Measurements from ENCODE around the gene CTPS1. TPM values are rescaled to one million over a fixed set of nuclear protein-coding genes. Genes with fewer than 3 reads are reported as not detected.

The CTPS1 gene
- total RNA-seq, 1 experiment from 2014 or later: 73.4 TPM

GRCh38 chr1:40951943-40952743 is 27.4 kb upstream of the CTPS1 start:
- H3K4me1 Mint-ChIP-seq: peaks cover 15% of the 10 kb centered on the region
- peaks cover 5% of the 10 kb centered on the region for H3K27me3 Mint-ChIP-seq (ENCODE audit: low read depth)
- CTCF ChIA-PET: interaction anchor here (0.5 to 11.3 kb wide), 41 partner anchors 9 to 444 kb away, joined by 3 to 515 read pairs (median 4); partner anchors contain the start of genes CITED4, CTPS1, EXO5 and NFYC
- no peak overlapping the region for H3K27ac Mint-ChIP-seq
- H3K36me3 Mint-ChIP-seq: no peaks in the 10 kb centered on the region
- TF ChIP-seq ETV6 (CRISPR knock-in tag; IDR thresholded peaks at IDR 0.05) (peak; percentile 73; the same call in 1 of the 2 replicates), CREM (CRISPR knock-in tag; IDR thresholded peaks at IDR 0.05) (0 out of 2 replicates have a peak, but pooled peaks have one; percentile 19), ZNF423 (CRISPR knock-in tag; IDR thresholded peaks at IDR 0.05) (peak; percentile 40; the same call in 1 of the 2 replicates), CTCF (IDR thresholded peaks at IDR 0.05) (peak; percentile 92), MAX (CRISPR knock-in tag; IDR thresholded peaks at IDR 0.05) (peak; percentile 63), ZNF121 (CRISPR knock-in tag; IDR thresholded peaks at IDR 0.05) (no peak)
- H3K4me3 Mint-ChIP-seq: no peak overlapping the region
- POLR2A ChIA-PET: interaction anchor here (1.1 to 5.8 kb wide), 2 partner anchors 90 to 261 kb away, joined by 3 to 46 read pairs; partner anchors contain the start of genes CITED4 and NFYC
- H3K9me3 Mint-ChIP-seq: no peaks in the 10 kb centered on the region
- ATAC-seq (peak; percentile 83), DNase-seq (ENCODE audit: low spot score) (peak; percentile 91)

- Mint-ChIP-seq H3K4me1 (peaks cover 15% of the 10 kb centered on the region), H3K36me3 (no peaks in the 10 kb centered on the region), H3K9me3 (no peaks in the 10 kb centered on the region), H3K27ac (no peak overlapping the region), H3K27me3 (ENCODE audit: low read depth) (peaks cover 5% of the 10 kb centered on the region), H3K4me3 (no peak overlapping the region)
- no peak for TF ChIP-seq JUN (CRISPR knock-in tag; IDR thresholded peaks at IDR 0.05)
- TF ChIP-seq ZNF416 (CRISPR knock-in tag; IDR thresholded peaks at IDR 0.05): no peak
- no peak for TF ChIP-seq PRRX2 (CRISPR knock-in tag; IDR thresholded peaks at IDR 0.05)
- TF ChIP-seq ELF4 (CRISPR knock-in tag; IDR thresholded peaks at IDR 0.05; ENCODE audit: low read depth): no peak
- no peak for TF ChIP-seq CBFB (CRISPR knock-in tag; IDR thresholded peaks at IDR 0.05; ENCODE audit: low read depth)
- TF ChIP-seq ZNF281 (CRISPR knock-in tag; IDR thresholded peaks at IDR 0.05): no peak
- no peak for DNase-seq (ENCODE audit: low spot score)
- POLR2A ChIA-PET: interaction anchor here (0.5 to 5.8 kb wide), 3 partner anchors 91 to 281 kb away, joined by 3 to 46 read pairs (median 7); partner anchors contain the start of genes CITED4 and NFYC
- ATAC-seq: no peak
- CTCF ChIA-PET: interaction anchor here (0.5 to 11.3 kb wide), 40 partner anchors 8 to 444 kb away, joined by 3 to 515 read pairs (median 4); partner anchors contain the start of genes CITED4, CTPS1, EXO5 and NFYC
Measured at GRCh38 chr1:40952744-40953315, 26.7 kb upstream of the CTPS1 start.

GRCh38 chr1:40954626-40955025 is 24.9 kb upstream of the CTPS1 start:
- Mint-ChIP-seq H3K9me3 (peaks cover 8% of the 10 kb centered on the region), H3K36me3 (no peaks in the 10 kb centered on the region), H3K27ac (no peak overlapping the region), H3K4me1 (peaks cover 11% of the 10 kb centered on the region), H3K4me3 (no peak overlapping the region), H3K27me3 (ENCODE audit: low read depth) (peaks cover 5% of the 10 kb centered on the region)
- TF ChIP-seq ZSCAN18 (CRISPR knock-in tag; IDR thresholded peaks at IDR 0.05): no peak
- no peak for TF ChIP-seq GABPB1 (CRISPR knock-in tag; IDR thresholded peaks at IDR 0.05)
- no peak for TF ChIP-seq ZNF317 (CRISPR knock-in tag; IDR thresholded peaks at IDR 0.05; ENCODE audit: borderline replicate concordance, low read depth)
- no peak for TF ChIP-seq IRF1 (CRISPR knock-in tag; IDR thresholded peaks at IDR 0.05)
- no peak for TF ChIP-seq CREB1 (CRISPR knock-in tag; IDR thresholded peaks at IDR 0.05)
- TF ChIP-seq ZMAT4 (CRISPR knock-in tag; IDR thresholded peaks at IDR 0.05): no peak
- TF ChIP-seq CBFB (CRISPR knock-in tag; IDR thresholded peaks at IDR 0.05; ENCODE audit: low read depth): no peak
- no peak for TF ChIP-seq ERG (CRISPR knock-in tag; IDR thresholded peaks at IDR 0.05)
- no peak for ATAC-seq
- DNase-seq (ENCODE audit: low spot score): no peak
- ChIA-PET CTCF (interaction anchor here (2.6 to 11.3 kb wide), 2 partner anchors 99 to 180 kb away, joined by 15 to 515 read pairs; partner anchors contain the start of gene CITED4), POLR2A (interaction anchor here (1.7 kb wide), 1 partner anchor 92 kb away, joined by 8 read pairs; the partner anchor contains the start of gene CITED4)
